DND-41 (cell line): Measurements from ENCODE around the gene RFX2.

ENCODE experiments used
- EZH2 ChIP-seq: IDR thresholded peaks from 3 replicates; pipeline ENCODE4 v1.6.1; 2012; ENCODE audit warnings: borderline replicate concordance, low read depth, mild to moderate bottlenecking, moderate library complexity, low read length, inconsistent platforms; ENCODE audit not compliant: severe bottlenecking
- TF ChIP-seq, protein P1 (sequence below): IDR thresholded peaks from 2 replicates; pipeline ENCODE4 v1.5.1; 2012; ENCODE audit warnings: borderline replicate concordance, low read length, moderate library complexity, mild to moderate bottlenecking; ENCODE audit not compliant: poor library complexity, severe bottlenecking; ENCODE audit errors: extremely low read depth

- TF ChIP-seq, protein P1, sequence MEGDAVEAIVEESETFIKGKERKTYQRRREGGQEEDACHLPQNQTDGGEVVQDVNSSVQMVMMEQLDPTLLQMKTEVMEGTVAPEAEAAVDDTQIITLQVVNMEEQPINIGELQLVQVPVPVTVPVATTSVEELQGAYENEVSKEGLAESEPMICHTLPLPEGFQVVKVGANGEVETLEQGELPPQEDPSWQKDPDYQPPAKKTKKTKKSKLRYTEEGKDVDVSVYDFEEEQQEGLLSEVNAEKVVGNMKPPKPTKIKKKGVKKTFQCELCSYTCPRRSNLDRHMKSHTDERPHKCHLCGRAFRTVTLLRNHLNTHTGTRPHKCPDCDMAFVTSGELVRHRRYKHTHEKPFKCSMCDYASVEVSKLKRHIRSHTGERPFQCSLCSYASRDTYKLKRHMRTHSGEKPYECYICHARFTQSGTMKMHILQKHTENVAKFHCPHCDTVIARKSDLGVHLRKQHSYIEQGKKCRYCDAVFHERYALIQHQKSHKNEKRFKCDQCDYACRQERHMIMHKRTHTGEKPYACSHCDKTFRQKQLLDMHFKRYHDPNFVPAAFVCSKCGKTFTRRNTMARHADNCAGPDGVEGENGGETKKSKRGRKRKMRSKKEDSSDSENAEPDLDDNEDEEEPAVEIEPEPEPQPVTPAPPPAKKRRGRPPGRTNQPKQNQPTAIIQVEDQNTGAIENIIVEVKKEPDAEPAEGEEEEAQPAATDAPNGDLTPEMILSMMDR, result no peak
- no peak for TF ChIP-seq EZH2
Observed at GRCh38 chr19:6095760-6096159, 14.5 kb downstream of the RFX2 start.
